Fibroblast of skin of scalp (primary cell): Measurements from ENCODE around the gene MYL11.
A peak's percentile ranks its signal among the peaks of the same experiment; 100 is the strongest.

Source experiments
- DNase-seq: peaks from one replicate; pipeline ENCODE4 v3.0.0-alpha.2; 2013

The MYL11 gene

GRCh38 chr16:30354423-30355143 is 20.0 kb upstream of the MYL11 start:
- no peak for DNase-seq

- DNase-seq: peak; percentile 100
These were observed 19.3 kb upstream of the MYL11 start, which contains the start of gene CD2BP2 for GRCh38 chr16:30355144-30355953. CD2BP2 (minus strand) TSS chr16:30355308; CDS start chr16:30354681, 627 bp downstream.

GRCh38 chr16:30355954-30356308 is 18.7 kb upstream of the MYL11 start:
- no peak for DNase-seq

GRCh38 chr16:30356401-30357084 is 18.1 kb upstream of the MYL11 start:
- no peak for DNase-seq

- DNase-seq: no peak
These were observed 17.4 kb upstream of the MYL11 start for GRCh38 chr16:30357085-30357714.

GRCh38 chr16:30357715-30358576 is 16.7 kb upstream of the MYL11 start:
- no peak for DNase-seq

- no peak for DNase-seq
These were observed 16.0 kb upstream of the MYL11 start for GRCh38 chr16:30358577-30358936.

GRCh38 chr16:30358990-30359870 is 15.4 kb upstream of the MYL11 start:
- no peak for DNase-seq

- no peak for DNase-seq
These were observed 14.8 kb upstream of the MYL11 start for GRCh38 chr16:30359871-30360170.

- no peak for DNase-seq
These were observed 13.4 kb upstream of the MYL11 start for GRCh38 chr16:30361180-30361579.

GRCh38 chr16:30365200-30365599 is 9.4 kb upstream of the MYL11 start:
- DNase-seq: no peak

GRCh38 chr16:30366511-30366910 is 8.1 kb upstream of the MYL11 start:
- DNase-seq: no peak

- no peak for DNase-seq
These were observed 7.1 kb upstream of the MYL11 start for GRCh38 chr16:30367349-30368009.

GRCh38 chr16:30368122-30368791 is 6.3 kb upstream of the MYL11 start:
- DNase-seq: peak; percentile 54

- DNase-seq: no peak
These were observed 5.9 kb upstream of the MYL11 start for GRCh38 chr16:30368792-30369090.

GRCh38 chr16:30369091-30369937 is 5.3 kb upstream of the MYL11 start:
- no peak for DNase-seq

- no peak for DNase-seq
These were observed 4.6 kb upstream of the MYL11 start for GRCh38 chr16:30369938-30370455.

GRCh38 chr16:30370456-30371247 is 4.0 kb upstream of the MYL11 start, which contains the start of gene TBC1D10B:
TBC1D10B (minus strand) TSS chr16:30370494; CDS start chr16:30370183, 311 bp downstream.
- DNase-seq: peak; percentile 100
